ENCODE results near the gene CCDC40.
"Not testable (repeated sequence)": the region's sequence is repeated elsewhere in the genome, so short reads cannot be mapped to it uniquely, and the experiment has no call there.

The CCDC40 gene, protein sequence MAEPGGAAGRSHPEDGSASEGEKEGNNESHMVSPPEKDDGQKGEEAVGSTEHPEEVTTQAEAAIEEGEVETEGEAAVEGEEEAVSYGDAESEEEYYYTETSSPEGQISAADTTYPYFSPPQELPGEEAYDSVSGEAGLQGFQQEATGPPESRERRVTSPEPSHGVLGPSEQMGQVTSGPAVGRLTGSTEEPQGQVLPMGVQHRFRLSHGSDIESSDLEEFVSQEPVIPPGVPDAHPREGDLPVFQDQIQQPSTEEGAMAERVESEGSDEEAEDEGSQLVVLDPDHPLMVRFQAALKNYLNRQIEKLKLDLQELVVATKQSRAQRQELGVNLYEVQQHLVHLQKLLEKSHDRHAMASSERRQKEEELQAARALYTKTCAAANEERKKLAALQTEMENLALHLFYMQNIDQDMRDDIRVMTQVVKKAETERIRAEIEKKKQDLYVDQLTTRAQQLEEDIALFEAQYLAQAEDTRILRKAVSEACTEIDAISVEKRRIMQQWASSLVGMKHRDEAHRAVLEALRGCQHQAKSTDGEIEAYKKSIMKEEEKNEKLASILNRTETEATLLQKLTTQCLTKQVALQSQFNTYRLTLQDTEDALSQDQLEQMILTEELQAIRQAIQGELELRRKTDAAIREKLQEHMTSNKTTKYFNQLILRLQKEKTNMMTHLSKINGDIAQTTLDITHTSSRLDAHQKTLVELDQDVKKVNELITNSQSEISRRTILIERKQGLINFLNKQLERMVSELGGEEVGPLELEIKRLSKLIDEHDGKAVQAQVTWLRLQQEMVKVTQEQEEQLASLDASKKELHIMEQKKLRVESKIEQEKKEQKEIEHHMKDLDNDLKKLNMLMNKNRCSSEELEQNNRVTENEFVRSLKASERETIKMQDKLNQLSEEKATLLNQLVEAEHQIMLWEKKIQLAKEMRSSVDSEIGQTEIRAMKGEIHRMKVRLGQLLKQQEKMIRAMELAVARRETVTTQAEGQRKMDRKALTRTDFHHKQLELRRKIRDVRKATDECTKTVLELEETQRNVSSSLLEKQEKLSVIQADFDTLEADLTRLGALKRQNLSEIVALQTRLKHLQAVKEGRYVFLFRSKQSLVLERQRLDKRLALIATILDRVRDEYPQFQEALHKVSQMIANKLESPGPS

DNA sequence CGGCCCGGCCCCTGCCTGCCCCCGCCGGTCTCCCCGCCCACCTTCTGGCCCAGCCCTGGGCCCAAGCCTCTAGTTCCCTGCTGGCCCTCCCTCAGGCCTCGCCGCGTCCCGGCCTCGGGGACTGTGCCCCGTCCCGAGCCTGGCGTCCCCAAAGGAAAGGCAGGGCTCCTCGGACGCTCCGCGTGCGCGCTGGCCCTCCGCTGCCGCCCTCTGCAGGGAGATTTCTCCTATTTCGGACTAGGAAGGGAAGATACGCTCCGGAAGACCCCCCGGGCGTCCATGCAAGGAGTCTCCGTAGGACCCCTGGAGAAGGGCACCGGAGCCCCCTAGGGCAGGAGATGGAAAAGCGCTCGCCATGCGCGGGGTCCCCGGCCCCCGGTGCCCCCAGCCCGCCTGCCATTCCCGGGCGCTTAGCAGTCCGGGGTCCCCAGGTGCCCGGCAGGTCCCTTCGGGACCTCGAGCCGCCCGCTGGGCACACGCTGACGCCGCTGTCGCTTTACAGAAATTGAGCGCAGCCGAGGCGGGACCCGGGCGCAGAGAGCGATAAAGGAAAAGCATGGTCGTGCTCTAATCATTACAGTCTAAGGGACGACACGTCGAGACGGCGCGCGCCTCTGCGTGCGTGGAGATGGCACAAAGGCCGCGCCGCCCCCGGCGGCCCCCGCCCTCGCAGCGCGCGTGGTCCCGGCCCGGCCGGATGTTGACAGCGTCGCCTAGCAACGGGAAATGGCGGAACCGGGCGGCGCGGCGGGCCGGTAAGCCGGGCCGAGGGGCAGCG lies at the start of gene CCDC40:
TSS of gene CCDC40 (plus strand) at position 706 of the 778 bp plus-strand sequence. CDS start at position 727, 21 bp downstream.
- peak; percentile 35 for DNase-seq (ENCODE audit: low read depth)

DNA sequence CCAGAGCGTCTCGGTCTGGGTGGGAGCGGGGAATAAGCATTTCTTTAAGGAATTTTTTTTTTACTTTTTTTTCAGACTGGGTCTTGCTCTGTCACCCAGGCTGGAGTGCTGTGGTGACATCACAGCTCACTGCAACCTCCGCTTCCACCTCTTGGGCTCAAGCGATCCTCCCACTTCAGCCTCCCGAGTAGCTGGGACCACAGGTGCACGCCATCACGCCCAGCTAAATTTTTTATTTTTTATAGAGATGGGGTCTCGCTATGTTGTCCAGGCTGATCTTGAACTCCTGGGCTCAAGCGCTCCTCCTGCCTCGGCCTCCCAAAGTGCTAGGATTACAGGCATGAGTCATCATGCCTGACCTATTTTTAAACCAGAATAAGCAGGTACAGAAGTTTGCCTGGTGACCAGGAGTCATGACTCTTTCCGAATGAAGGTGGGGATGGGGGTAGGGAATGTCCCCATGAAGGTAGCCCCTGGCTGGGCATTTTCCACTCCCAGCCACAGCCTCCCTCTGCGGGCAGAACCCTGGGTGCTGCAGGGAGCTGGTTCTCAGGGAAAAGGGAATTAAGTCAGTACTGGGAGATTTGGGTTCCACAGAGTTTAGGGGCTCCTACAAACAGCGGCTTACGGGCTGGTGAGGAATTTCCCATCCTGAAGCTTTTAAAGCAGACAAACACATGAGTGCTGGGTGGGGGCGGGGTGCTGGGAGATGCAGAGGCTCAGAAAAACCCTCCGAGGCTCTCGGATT lies 49.1 kb upstream of the CCDC40 start:
- DNase-seq (ENCODE audit: low read depth): no peak

DNA sequence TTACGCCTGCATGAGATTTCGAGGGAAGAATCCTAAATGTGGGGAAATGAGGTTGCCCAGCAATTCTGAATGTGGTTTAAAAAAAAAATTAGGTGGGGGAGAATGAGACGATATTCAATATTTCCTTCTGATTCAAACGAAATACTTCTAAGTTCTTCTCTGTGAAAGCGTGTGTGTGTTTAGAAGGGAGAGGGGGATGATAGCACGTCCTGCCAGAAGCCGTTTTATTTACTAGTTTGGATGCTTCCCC lies 48.6 kb upstream of the CCDC40 start:
- no peak for DNase-seq (ENCODE audit: low read depth)

DNA sequence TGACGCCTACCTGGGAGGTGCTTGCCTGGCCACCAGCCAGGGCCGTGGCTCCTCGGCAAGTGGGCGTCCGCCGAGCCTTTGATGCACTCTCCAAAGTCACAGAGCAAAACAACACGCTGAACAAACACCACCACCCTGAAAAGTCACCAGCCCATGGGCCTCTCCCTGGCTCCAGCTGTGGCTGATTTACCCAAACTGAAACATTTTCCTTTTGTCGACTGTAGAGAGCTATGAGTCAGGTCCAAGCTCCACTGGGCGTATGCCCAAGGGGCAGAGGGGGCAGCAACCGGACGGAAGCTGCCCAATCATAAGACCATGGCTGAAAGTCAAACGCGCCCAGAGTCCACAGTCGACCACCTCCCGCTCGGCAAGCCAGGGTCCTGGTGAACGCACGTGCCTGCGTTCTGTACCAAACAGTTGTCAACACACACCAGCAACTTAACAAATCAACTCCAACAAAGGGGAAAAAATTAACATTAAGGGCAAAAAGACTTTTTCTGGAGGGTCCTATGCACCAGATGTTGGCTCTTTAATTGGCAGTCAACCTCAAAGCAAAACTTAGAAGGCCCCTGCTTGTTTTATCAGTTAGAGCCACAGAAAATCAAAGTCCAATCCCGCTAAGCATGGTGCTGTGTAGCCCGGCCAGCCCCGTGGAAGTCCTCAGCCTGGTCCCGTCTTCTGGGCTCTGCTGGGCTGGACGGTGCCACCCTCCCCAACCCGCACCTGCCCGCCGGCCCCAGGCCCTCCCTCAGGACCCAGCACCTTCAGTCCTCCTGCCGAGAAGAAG lies 48.1 kb upstream of the CCDC40 start:
- no peak for DNase-seq (ENCODE audit: low read depth)

DNA sequence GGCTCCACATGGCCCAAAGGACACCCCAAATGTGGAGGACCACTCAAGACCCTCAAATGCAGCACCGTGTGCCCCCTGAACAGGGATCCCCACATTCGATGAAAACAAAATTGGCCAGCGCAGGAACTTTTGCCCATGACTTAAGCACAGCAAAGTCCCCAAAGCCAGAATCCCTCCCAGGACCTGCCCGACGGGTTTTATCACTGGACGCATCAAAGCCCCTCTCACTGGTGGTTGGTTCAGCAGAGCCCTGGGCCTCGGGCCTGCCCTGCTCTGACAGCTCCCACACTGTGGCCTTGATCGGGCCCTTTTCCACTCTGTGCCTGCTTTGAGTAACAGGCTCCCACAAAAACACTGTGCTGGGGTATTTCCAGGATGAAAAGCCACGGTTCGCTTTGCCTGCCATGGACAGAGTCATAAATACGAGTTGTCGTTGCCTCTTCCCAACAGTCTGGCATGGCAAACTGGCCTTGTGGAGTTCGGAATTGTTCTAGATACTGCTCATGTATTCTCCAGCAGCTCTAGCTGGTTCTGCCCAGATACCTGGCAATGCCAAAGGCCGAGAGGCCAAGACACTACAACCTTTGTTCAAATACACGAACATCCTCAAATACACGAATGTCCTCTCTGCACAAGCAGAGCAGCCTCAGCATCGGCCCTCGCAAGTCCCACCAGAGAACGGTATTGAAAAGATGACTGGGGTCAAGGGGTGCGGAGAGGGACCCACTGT lies 47.2 kb upstream of the CCDC40 start:
- no peak for DNase-seq (ENCODE audit: low read depth)

DNA sequence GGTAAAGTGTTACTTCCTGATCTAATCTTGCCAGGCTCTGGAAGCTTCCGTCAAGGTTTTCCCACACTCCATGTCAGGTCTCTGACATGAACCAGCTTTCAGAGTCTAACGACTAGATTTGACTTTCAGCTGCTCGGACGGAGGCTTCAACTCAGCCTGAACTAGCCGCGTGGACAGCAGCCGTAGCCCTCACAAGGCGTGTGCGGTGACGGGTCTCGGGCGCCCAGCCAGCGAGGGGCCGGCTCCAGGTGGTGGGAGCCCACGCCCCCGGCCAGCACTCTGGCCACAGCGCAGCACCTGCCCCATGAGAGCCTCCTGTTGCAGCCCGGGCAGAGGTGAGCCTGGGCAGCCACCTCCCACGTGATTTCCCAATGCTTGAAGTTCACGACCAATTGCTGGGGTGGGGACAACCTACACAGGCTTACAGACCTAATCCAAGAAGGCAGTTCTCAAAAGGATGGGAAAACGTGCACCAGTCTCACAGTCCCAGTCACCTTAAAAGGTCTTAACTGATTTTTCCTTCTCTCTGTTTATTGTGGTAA lies 46.3 kb upstream of the CCDC40 start:
- DNase-seq (ENCODE audit: low read depth): no peak

DNA sequence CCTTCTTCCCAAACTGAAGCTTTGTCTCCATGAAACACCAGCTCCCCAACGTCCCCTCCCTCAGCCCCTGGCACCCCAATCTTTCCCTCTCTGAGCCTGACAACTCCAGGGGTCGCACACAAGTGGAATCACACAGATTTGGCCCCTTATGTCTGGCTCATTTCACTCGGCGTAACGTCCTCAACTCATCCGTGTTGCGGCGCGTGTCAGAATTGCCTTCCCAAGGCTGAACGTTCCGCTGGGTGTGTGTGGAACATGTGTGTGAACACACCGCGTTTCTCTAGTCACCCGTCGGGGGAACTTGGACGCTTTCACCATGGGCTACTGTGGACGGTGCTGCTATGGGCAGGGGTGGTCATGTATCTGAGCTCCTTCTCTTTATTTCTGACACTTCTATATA lies 45.7 kb upstream of the CCDC40 start:
- no peak for DNase-seq (ENCODE audit: low read depth)

DNA sequence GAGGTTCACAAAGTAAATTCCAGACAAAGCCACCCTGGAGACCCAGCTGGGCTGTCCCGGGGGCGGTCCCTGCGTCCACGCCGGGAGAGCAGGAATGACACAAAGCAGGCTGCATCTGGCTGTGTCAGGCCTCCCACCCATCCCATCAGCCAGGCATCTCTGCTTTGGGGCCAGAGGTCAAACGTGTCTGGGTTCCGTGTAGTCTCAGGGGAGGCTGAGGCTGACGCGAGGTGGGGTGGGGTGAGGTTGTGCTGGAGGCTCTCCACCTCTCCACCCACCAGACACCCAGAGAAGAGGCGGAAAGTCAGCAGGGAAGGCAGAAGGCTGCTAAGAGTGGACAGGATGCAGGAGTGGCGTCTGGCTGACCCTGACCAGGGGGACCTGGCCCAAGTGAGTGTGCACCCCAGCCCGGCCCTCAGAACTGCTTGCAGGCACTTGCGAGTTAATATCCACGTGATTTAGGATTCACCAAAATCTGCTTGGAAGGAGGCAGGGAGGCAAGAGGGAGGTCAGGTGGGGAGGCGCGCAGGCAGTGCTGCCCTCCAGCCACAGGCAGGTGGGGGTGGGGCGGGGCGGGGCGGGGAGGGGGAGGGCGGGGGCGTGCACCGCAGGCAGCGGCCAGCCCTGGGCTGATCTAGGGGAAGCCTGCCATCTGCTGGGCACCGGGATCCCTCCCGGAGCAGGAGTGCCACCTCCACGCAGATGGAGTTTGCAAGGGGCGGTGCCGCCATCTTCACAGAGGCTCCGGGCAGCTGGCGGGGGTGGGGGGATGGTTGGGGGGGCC lies 45.1 kb upstream of the CCDC40 start:
- peak; percentile 50 for DNase-seq (ENCODE audit: low read depth)

DNA sequence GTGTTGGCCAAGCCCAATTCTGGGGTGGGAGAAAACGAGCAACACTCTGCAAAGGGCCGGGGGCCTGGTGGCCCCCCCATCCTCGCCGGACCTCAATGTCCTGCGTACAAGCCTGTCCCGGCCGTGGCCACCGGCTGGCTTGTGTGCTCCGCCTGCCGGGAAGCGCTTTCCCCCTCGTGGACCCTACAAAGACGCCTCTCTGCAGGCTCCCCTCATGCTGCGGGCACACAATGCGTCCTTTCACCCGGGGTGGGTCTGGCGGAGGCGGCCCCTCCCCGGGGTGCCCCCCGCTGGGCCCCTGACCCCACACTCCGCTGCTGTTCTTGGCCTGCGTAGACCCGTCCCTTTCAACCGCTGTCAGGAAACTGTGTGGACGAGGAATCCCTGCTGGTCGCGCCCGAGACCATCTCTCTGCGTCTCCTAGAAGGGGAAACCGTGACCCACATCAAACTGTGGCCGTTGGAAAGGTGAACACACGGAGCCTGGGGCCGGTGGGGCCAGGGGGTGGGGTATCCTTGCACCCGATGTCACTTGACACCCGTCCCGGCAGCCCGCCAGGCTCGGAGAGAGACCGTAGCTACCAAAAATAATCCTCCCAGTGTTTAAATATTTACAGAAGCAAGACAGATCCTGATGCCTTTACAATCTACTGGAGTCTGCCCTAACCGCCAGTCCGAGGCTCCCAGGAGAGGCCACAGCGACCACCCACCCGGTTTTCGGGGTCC lies 44.4 kb upstream of the CCDC40 start:
- no peak for DNase-seq (ENCODE audit: low read depth)

DNA sequence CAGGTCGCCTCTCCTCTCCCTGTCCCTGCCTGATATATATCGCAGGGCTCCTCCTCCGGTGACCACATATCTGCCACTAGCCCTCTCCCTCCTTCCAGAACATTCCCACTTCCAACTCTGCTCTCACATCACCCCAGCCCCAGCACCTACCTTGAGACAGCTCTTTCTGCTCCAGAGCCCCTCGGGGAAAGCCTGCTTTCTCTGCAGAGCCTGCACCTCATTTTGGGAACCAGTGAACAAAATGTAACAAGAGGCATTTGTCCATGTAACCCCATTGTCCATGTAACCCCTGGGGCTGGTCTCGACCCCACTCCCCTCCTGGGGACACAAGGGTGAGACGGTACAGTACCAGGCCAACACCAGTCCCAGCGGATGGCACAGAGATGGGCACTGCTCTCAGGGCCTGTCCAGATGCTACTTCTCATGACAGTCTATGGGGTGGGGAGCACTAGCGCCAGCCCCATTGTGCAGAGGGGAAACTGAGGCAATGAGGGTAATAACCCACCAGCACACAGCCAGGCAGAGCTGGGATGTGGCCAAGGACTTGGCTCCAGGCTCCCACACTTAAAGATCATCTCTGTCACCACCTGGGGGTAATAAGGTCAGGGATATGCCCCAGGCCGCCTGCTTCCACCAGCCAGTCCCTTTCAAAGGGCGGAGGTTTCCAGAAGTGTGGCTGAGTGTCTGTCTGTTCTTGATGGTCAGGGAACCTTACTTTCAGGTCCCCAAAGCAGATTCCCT lies 43.6 kb upstream of the CCDC40 start:
- DNase-seq (ENCODE audit: low read depth): no peak

DNA sequence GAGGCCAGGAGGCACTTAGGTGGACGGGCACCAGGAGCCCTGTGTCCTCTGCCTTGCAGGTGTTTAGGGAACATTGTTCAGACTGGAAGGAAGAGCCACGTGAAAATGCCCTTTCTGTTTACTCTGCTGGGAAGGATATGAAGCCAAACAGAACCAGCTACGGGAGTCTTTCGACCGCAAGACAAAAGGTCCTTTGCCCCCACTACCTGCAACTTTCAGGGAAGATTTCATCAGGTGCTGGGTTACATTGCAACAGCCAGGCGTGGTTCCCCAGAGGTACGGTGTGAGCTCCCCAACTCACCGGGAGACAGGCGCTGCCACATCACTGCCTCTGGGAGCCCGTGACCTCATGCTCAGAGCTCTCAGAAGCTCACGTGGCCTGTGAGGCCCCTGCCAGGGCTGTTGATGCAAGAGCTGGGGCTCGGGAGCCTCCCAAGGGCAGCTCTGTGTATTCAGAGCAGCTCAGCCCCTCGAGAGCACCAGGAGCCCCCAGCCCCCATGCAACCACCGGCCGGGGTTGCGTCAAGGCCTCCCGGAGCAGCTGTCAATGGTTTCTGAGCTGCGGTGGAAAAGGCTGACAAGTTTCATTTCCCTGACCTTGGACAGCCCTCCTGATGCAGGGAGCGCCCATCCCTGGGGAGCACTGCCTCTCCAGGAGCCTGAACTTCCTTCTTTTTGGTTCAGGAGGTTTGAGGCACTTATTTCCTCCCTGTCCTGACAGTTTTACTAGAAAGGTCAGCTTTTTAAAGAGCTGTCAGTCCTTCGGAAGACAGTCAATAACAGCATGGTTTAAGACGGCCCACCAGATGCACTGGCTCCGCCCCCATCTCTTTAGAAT lies 42.8 kb upstream of the CCDC40 start:
- DNase-seq (ENCODE audit: low read depth): no peak

DNA sequence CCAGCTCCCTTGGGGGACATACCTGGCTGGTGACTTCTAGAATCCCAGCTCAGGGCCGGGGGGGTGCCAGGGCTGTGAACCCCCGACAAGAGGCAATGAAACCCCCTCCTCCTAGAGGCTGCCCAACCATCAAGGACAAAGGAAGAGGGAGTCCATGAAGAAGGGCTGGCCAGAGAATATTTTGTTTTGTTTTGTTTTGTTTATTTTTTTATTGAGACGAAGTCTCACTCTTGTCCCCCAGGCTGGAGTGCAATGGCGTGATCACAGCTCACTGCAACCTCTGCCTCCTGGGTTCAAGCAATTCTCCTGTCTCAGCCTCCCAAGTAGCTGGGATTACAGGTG lies 42.2 kb upstream of the CCDC40 start:
- not testable (repeated sequence) for DNase-seq (ENCODE audit: low read depth)

DNA sequence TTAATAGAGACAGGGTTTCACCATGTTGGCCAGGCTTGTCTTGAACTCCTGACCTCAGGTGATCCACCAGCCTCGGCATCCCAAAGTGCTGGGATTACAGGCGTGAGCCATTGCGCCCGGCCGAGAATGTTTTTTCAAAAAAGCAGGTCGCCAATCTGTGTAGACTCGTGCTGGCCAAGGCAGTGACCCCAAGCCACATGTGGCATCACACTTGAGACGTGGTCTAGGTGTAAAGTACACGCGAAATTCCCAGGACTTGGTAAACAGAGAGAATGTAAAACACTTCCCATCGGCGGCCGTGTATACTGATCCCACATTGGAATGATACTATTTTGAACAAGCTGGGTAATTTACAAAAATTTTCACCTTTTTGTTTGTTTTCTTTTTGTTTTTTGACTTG lies 41.8 kb upstream of the CCDC40 start:
- no peak for DNase-seq (ENCODE audit: low read depth)

DNA sequence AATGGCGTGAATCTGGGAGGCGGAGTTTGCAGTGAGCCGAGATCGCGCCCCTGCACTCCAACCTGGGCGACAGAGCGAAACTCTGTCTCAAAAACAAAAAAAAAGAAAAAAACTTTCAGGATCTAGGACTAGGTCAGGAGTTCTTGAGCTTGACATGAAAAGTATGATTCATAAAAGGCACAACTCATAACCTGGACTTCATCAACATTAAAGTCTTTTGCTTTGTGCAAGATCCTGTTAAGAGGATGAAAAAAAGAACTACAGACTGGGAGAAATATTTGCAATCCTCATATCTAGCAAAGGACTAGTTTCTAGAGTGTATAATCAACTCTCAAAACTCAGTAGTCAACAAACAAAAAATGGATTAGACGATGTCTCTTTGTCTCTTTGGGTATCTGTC lies 40.7 kb upstream of the CCDC40 start:
- DNase-seq (ENCODE audit: low read depth): no peak

DNA sequence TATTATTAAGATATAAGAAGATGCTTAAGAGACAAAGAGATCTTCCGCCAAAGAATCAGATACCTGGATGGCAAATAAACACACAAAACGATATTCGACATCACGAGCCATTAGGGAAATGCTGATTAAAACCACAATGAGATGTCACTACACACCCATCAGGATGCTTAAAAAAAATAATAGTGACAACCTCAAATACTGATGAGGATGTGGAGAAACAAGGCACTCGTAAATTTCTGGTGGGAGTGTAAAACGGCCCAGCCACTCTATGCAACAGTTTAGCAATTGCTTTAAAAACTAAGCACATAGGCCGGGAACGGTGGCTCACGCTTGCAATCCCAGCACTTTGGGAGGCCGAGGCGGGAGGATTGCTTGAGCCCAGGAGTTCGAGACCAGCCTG lies 40.2 kb upstream of the CCDC40 start:
- no peak for DNase-seq (ENCODE audit: low read depth)

DNA sequence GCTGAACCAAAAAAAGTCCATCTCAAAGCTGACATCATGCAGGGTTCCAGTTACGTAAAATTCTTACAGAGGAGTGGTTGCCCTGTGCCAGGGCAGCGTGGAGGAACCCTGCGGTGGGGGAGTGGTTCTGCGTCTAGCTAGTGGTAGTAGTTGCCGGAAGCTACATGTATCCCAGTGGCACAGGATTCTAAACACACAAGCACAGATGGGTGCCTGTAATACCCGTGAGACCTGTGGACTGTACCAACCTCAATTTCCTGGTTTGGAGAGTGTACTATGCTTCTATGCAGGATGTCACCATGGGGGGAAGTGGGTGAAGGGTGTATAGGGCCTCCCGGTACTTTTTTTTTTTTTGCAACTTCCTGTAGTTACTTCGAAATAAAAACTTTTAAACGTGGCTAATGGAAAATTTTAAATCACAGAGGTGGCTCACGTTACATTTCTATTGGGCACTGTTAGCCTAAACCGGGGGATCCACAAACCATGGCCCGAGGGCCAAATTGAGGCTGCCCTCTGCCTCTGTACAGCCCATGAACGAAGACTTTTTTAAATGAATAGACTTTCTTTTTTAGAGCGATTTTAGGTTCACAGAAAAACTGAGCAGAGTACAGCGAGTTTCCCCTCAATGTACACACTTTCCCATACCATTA lies 39.3 kb upstream of the CCDC40 start:
- DNase-seq (ENCODE audit: low read depth): peak; percentile 32
